Central memory CD8-positive, alpha-beta T cell (primary cell): Measurements from ENCODE around the gene FMO5.
A peak's percentile ranks its signal among the peaks of the same experiment; 100 is the strongest.

Experiments used
- ATAC-seq: fragments of 150-1000 bp; cut with Tn5 transposase; replicated peaks from 2 replicates; pipeline ENCODE4 v1.10.0; 2022; ENCODE audit warnings: mild to moderate bottlenecking, moderate FRiP score, moderate number of reproducible peaks; ENCODE audit not compliant: poor library complexity, severe bottlenecking; ENCODE audit errors: extremely low read depth
- DNase-seq, 2 donors: peaks; one replicate each; pipeline ENCODE4 v3.0.0; 2021; ENCODE audit warnings: low spot score in 2 of 2
- H3K27ac Mint-ChIP-seq: one replicate; pipeline ENCODE4 v1.8.0; 2022; ENCODE audit warnings: low read depth, mild to moderate bottlenecking, moderate library complexity, mixed read lengths
- H3K27me3 Mint-ChIP-seq: one replicate; pipeline ENCODE4 v1.8.0; 2022; ENCODE audit warnings: mixed read lengths
- H3K36me3 Mint-ChIP-seq: one replicate; pipeline ENCODE4 v1.8.0; 2022; ENCODE audit warnings: mild to moderate bottlenecking, moderate library complexity, mixed read lengths; ENCODE audit not compliant: insufficient read depth
- H3K4me1 Mint-ChIP-seq: one replicate; pipeline ENCODE4 v1.8.0; 2022; ENCODE audit warnings: mixed read lengths
- H3K4me3 Mint-ChIP-seq: one replicate; pipeline ENCODE4 v1.8.0; 2022; ENCODE audit warnings: mild to moderate bottlenecking, moderate library complexity, mixed read lengths
- H3K9me3 Mint-ChIP-seq: one replicate; pipeline ENCODE4 v1.8.0; 2022; ENCODE audit warnings: mixed read lengths

The FMO5 gene

GRCh38 chr1:147225193-147225730 is at the start of gene FMO5:
Gene FMO5 (minus strand): TSS chr1:147225339. CDS start chr1:147225029, 310 bp downstream.
- ATAC-seq (peak; percentile 97), DNase-seq (peak; percentile 21 to 24)
- Mint-ChIP-seq H3K4me3 (peak within 1 kb of the TSS; percentile 97), H3K9me3 (no peaks in the 10 kb centered on the region), H3K27me3 (no peaks in the 10 kb centered on the region), H3K36me3 (peaks cover 4% of the 10 kb centered on the region), H3K27ac (peak within 1 kb of the TSS; percentile 94), H3K4me1 (peaks cover 26% of the 10 kb centered on the region)

DNA sequence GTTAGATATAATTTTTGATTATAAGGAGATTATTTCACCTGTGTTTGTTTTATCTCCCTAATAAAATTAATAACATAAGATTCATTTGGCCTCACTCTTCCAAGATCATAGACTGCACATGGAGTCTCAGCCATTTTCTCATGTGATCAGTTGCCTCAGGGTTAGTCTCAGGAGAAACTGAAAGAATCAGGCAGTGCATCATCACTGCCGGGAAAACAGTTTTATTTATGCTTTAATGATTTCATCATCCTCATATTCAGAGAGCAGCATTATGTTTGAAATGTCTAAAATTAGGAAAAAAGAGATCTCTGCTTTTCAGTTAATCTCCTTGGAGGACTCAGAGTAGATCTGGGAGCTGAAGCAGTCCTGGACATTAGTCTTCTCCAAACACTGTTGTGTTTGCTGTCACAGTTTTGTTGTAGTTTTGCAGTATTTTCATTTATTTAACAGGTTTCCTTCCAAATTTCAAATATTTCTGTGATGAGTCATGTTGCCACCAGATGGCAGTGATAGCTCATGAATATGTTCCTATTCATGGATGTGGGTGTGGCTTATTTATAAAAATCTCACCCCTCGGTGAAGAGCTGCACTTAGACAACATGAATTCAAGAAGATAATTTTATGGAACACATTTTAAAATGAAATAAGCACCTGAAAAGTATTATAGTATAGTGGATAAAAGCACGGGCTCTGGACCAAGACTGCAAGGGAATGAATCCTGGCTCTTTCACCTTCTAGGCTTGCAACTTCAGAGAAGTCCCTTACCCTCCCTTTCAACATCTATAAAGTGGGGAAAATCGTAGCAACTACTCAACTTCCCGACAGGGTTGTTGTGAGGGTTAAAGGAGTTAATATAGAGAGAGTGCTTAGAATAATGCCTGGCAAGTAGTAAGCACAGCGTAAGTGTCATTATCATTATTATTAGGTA is 48.5 kb upstream of the FMO5 start:
- no peaks in the 10 kb centered on the region for H3K9me3 Mint-ChIP-seq
- DNase-seq (peak in 1 of 2 donors; percentile 10), ATAC-seq (no peak)
- H3K27ac Mint-ChIP-seq, result no peak overlapping the region
- no peak overlapping the region for H3K4me3 Mint-ChIP-seq
- no peaks in the 10 kb centered on the region for H3K27me3 Mint-ChIP-seq
- H3K4me1 Mint-ChIP-seq, result peaks cover 5% of the 10 kb centered on the region
- H3K36me3 Mint-ChIP-seq, result peaks cover 35% of the 10 kb centered on the region

DNA sequence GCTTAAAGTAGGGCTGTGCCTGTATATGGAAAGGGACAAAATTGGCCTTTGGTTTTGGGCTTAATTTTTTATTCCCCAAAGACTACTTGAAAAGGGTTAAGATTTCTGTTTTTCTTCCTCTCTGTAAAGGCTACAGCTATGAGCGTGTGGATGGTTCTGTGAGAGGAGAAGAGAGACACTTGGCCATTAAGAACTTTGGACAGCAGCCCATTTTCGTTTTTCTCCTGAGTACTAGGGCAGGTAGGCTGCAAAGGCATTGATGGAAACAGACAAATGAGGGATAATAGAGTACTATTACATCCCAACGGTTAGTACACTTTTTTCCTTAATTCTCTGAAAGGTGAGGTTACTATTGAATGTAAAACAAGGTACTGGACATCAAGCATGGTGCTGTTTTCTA is 46.9 kb upstream of the FMO5 start:
- H3K27me3 Mint-ChIP-seq, result no peaks in the 10 kb centered on the region
- H3K36me3 Mint-ChIP-seq, result peaks cover 41% of the 10 kb centered on the region
- DNase-seq (no peak), ATAC-seq (no peak)
- no peak overlapping the region for H3K27ac Mint-ChIP-seq
- H3K9me3 Mint-ChIP-seq, result no peaks in the 10 kb centered on the region
- peaks cover 5% of the 10 kb centered on the region for H3K4me1 Mint-ChIP-seq
- H3K4me3 Mint-ChIP-seq, result no peak overlapping the region

DNA sequence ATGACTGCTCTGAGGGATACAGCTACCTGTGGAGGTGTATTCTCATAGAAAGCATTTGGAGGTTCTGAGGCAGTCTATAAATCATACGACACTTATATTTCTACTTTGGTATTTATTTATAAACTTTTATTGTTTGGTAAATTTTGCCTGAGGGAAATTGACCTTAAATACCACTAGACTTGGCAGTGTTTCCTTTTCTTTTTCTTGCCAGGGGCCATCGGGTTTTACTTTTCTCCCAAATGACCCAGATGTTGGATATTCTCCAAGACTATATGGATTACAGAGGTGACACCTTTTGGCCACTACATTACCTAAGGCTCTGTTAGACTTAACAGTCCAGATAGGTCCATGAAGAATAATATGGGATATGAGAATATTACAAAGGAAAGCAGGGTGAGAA is 45.6 kb upstream of the FMO5 start:
- peaks cover 37% of the 10 kb centered on the region for H3K36me3 Mint-ChIP-seq
- ATAC-seq, result no peak
- no peaks in the 10 kb centered on the region for H3K9me3 Mint-ChIP-seq
- DNase-seq, result no peak
- peaks cover 5% of the 10 kb centered on the region for H3K4me1 Mint-ChIP-seq
- no peak overlapping the region for H3K27ac Mint-ChIP-seq
- H3K27me3 Mint-ChIP-seq, result no peaks in the 10 kb centered on the region
- H3K4me3 Mint-ChIP-seq, result no peak overlapping the region

GRCh38 chr1:147267711-147268110 is 42.6 kb upstream of the FMO5 start:
- Mint-ChIP-seq H3K27me3 (no peaks in the 10 kb centered on the region), H3K4me3 (no peak overlapping the region), H3K27ac (no peak overlapping the region), H3K36me3 (peaks cover 37% of the 10 kb centered on the region), H3K9me3 (no peaks in the 10 kb centered on the region), H3K4me1 (no peaks in the 10 kb centered on the region)
- ATAC-seq (no peak), DNase-seq (no peak)

GRCh38 chr1:147266381-147266780 is 41.2 kb upstream of the FMO5 start:
- no peaks in the 10 kb centered on the region for H3K4me1 Mint-ChIP-seq
- no peak overlapping the region for H3K27ac Mint-ChIP-seq
- no peak overlapping the region for H3K4me3 Mint-ChIP-seq
- DNase-seq (no peak), ATAC-seq (no peak)
- H3K27me3 Mint-ChIP-seq, result no peaks in the 10 kb centered on the region
- peaks cover 36% of the 10 kb centered on the region for H3K36me3 Mint-ChIP-seq
- no peaks in the 10 kb centered on the region for H3K9me3 Mint-ChIP-seq

DNA sequence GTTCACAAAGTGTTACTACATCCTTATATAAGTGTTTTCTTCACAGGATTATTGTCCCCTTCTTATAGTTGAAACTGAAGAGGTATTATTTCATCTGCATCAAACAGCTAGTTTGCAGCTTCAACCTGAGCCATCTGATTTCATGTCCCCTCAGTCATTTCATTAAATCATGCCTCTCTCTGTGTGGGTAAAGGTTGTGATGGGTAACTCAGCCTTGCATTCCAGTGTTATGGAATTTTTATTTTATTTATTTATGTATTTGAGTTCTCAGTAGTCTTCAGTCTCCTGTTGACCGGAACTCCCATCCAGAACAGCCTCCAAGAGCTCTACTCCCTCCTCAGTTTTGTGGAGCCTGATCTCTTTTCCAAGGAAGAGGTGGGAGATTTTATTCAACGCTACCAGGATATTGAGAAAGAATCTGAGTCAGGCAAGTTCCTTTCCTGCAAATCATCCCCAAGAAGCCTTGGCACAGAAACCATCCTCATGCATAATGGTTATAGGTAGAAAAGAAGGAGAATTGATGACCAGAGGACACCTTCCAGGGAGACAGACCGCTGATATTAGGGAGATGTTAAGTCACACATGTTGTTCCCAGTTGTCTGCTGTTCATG is 39.1 kb upstream of the FMO5 start:
- Mint-ChIP-seq H3K27me3 (no peaks in the 10 kb centered on the region), H3K4me3 (no peak overlapping the region), H3K9me3 (no peaks in the 10 kb centered on the region), H3K4me1 (no peaks in the 10 kb centered on the region), H3K36me3 (peaks cover 42% of the 10 kb centered on the region), H3K27ac (no peak overlapping the region)
- DNase-seq, result no peak
- no peak for ATAC-seq

GRCh38 chr1:147260956-147261355 is 35.8 kb upstream of the FMO5 start:
- Mint-ChIP-seq H3K27ac (no peak overlapping the region), H3K4me1 (no peaks in the 10 kb centered on the region)

GRCh38 chr1:147252540-147252939 is 27.4 kb upstream of the FMO5 start:
- no peak overlapping the region for H3K27ac Mint-ChIP-seq
- ATAC-seq (no peak), DNase-seq (no peak)
- H3K36me3 Mint-ChIP-seq, result peaks cover 11% of the 10 kb centered on the region
- no peaks in the 10 kb centered on the region for H3K27me3 Mint-ChIP-seq
- H3K4me1 Mint-ChIP-seq, result peaks cover 33% of the 10 kb centered on the region
- no peaks in the 10 kb centered on the region for H3K9me3 Mint-ChIP-seq
- no peak overlapping the region for H3K4me3 Mint-ChIP-seq

More at GRCh38 chr1:147260956-147261355, 35.8 kb upstream of the FMO5 start:
- H3K27me3 Mint-ChIP-seq, result no peaks in the 10 kb centered on the region
- DNase-seq (no peak), ATAC-seq (no peak)
- H3K9me3 Mint-ChIP-seq, result no peaks in the 10 kb centered on the region
- no peak overlapping the region for H3K4me3 Mint-ChIP-seq
- peaks cover 30% of the 10 kb centered on the region for H3K36me3 Mint-ChIP-seq

GRCh38 chr1:147247656-147248238 is 22.6 kb upstream of the FMO5 start:
- H3K36me3 Mint-ChIP-seq, result peaks cover 4% of the 10 kb centered on the region
- no peaks in the 10 kb centered on the region for H3K9me3 Mint-ChIP-seq
- no peaks in the 10 kb centered on the region for H3K27me3 Mint-ChIP-seq
- H3K27ac Mint-ChIP-seq, result no peak overlapping the region
- H3K4me3 Mint-ChIP-seq, result no peak overlapping the region
- ATAC-seq, result no peak
- no peak for DNase-seq
- peaks cover 56% of the 10 kb centered on the region for H3K4me1 Mint-ChIP-seq

GRCh38 chr1:147246910-147247655 is 21.9 kb upstream of the FMO5 start:
- no peak overlapping the region for H3K27ac Mint-ChIP-seq
- ATAC-seq, result no peak

DNA sequence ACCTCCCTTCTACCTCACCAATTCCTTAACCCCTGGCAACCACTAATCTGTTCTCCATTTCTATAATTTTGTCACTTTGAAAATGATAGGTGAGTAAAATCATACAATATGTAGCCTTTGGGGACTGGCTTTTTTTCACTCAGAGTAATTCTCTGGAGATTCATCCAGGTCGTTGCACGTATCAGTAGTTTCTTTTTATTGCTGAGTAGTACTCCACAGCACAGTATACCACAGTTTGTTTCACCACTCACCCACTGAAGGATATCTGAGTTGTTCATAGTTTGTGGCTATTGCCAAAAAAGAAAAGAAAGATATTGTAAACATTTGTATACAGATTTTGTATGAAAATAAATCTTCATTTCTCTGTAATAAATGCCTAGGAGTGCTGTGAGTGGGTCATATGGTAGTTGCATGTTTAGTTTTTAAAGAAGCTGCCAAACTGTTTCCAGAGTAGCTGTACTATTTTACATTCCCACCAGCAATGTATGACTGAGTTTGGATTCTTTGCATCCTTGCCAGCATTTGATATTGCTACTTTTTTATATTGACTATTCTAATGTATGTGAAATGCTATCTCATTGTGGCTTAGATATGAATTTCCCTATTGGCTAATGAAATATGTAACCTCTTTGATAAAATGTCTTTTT is 21.0 kb upstream of the FMO5 start:
- Mint-ChIP-seq H3K27ac (no peak overlapping the region), H3K27me3 (no peaks in the 10 kb centered on the region), H3K4me3 (no peak overlapping the region), H3K9me3 (no peaks in the 10 kb centered on the region), H3K4me1 (peaks cover 56% of the 10 kb centered on the region), H3K36me3 (peaks cover 2% of the 10 kb centered on the region)
- DNase-seq (no peak), ATAC-seq (no peak)

More at GRCh38 chr1:147246910-147247655, 21.9 kb upstream of the FMO5 start:
- no peak for DNase-seq
- Mint-ChIP-seq H3K36me3 (peaks cover 2% of the 10 kb centered on the region), H3K27me3 (no peaks in the 10 kb centered on the region), H3K9me3 (no peaks in the 10 kb centered on the region), H3K4me3 (no peak overlapping the region), H3K4me1 (peaks cover 56% of the 10 kb centered on the region)
